ENCODE data around the gene ARMC9.

- TF ChIP-seq MAFK (conservative IDR thresholded peaks at IDR 0.05 in 1 of 2, IDR thresholded peaks at IDR 0.05 in 1 of 2; ENCODE audit: low read length in 2 of 2) (no peak), CTCF (CRISPR knock-in tag; IDR thresholded peaks at IDR 0.05) (no peak)
Measured at GRCh38 chr2:231168460-231169139, 29.8 kb upstream of the ARMC9 start.

Data from HepG2 (cell line).